ENCODE results near the gene PAXX.

Gene PAXX

GRCh38 chr9:136968333-136969127, 23.7 kb upstream of the PAXX start:
- no peak for FAIRE-seq

GRCh38 chr9:136969150-136969549, 23.1 kb upstream of the PAXX start:
- FAIRE-seq, result no peak

- no peak for FAIRE-seq
These were observed 22.4 kb upstream of the PAXX start for GRCh38 chr9:136969774-136970173.

GRCh38 chr9:136970361-136970760, 21.9 kb upstream of the PAXX start:
- FAIRE-seq, result no peak

GRCh38 chr9:136971746-136972145, 20.5 kb upstream of the PAXX start:
- FAIRE-seq, result no peak

GRCh38 chr9:136972335-136972734, 19.9 kb upstream of the PAXX start:
- no peak for FAIRE-seq

- FAIRE-seq, result no peak
These were observed 19.5 kb upstream of the PAXX start for GRCh38 chr9:136972743-136973142.

- FAIRE-seq, result no peak
These were observed 18.3 kb upstream of the PAXX start for GRCh38 chr9:136973618-136974617.

- no peak for FAIRE-seq
These were observed 17.2 kb upstream of the PAXX start for GRCh38 chr9:136974817-136975535.

GRCh38 chr9:136975644-136976043, 16.6 kb upstream of the PAXX start:
- FAIRE-seq, result no peak

- FAIRE-seq, result no peak
These were observed 15.0 kb upstream of the PAXX start, which contains the start of gene PTGDS for GRCh38 chr9:136977223-136977622. PTGDS (plus strand) TSS chr9:136977504; CDS start chr9:136977579, 75 bp downstream.

GRCh38 chr9:136977649-136978072, 14.6 kb upstream of the PAXX start:
- no peak for FAIRE-seq

- FAIRE-seq, result no peak
These were observed 14.0 kb upstream of the PAXX start for GRCh38 chr9:136978073-136978864.

GRCh38 chr9:136978865-136979544, 13.2 kb upstream of the PAXX start:
- no peak for FAIRE-seq

GRCh38 chr9:136979769-136980587, 12.2 kb upstream of the PAXX start:
- FAIRE-seq, result no peak

- FAIRE-seq, result no peak
These were observed 11.3 kb upstream of the PAXX start for GRCh38 chr9:136980669-136981478.

GRCh38 chr9:136981588-136982231, 10.5 kb upstream of the PAXX start:
- no peak for FAIRE-seq

- FAIRE-seq, result no peak
These were observed 9.8 kb upstream of the PAXX start, which contains the start of gene LCNL1 for GRCh38 chr9:136982232-136983051. LCNL1 (plus strand) TSS chr9:136982993; CDS start chr9:136983587, 594 bp downstream.
